CD4-positive, alpha-beta T cell treated with Interleukin-4 for 4 hours (primary cell): ENCODE data around the gene GTPBP6.
"Not testable (repeated sequence)": the region's sequence is repeated elsewhere in the genome, so short reads cannot be mapped to it uniquely, and the experiment has no call there.

Experiments used
- DNase-seq: peaks from one replicate; pipeline ENCODE4 v3.0.0-alpha.2; 2020

The GTPBP6 gene

DNA sequence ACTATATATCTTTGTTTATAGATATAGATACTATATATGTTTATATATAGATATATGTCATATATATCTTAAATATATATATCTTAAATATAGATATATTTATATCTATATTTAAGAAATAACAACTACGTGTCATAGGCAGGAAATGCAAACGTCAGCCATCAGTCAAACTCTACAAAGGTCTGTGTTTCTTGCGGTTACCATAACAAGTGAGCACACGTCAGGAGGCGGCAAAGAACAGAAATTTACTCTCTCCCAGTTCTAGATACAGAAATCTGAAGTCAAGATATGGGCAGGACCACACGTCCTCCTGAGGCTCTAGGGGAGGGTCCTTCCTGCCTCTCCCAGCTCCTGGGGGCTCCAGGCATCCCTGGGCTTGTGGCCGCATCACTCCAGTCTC lies 30.9 kb downstream of the GTPBP6 start:
- DNase-seq, result no peak

DNA sequence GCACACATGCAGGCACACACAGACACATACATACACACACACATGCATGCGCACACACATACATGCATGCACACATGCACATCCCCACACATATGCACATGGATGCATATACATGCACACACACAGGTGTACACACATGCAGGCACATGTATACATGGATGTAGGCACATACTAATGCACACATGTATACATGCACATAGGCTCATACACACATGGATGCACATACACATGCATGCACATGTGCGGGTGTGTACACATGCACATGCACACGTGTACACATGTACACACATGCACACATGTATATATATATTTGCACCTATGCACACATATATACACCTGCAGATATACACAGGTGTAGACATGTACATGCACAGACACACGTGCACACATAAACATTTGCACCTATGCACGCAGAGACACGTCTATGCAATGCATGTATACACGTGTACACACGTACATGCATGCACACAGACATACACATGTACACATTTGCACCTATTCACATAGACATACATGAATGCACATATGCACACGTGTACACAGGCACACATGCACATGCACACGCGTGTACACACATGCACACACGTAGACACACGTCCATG lies 33.4 kb downstream of the GTPBP6 start:
- DNase-seq, result no peak

DNA sequence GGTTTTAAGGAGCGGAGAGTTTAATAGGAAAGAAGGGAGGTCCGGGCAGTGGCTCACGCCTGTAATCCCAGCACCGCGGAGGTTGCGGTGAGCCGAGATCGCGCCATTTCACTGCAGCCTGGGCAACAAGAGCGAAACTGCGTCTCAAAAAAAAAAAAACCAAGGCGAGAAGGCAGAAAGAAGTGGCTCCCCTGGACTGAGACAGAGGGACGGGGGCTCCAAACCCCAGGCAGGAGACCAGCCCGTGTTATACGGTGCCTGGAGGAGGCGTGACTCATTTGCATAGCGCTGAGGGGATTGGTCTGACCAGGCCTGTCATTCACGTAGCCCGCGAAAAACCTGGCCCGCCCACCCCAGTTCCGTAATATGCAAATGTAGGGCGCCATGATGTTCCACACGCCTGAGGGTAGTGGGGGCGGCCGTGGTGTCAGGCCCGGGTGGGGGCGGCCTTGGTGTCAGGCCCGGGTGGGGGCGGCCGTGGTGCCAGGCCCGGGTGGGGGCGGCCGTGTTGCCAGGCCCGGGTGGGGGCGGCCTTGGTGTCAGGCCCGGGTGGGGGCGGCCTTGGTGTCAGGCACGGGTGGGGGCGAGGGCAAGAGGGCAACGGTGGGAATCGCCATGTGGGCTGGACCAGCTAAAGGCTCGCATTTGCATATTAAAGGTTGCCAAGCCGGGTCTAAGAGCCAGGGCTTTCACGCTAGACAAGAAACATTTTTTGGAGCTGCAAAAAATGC lies 35.3 kb downstream of the GTPBP6 start:
- peak; percentile 86 for DNase-seq

- DNase-seq, result not testable (repeated sequence)
Observed at GRCh38 chrX:282000-282681, 36.5 kb downstream of the GTPBP6 start.

DNA sequence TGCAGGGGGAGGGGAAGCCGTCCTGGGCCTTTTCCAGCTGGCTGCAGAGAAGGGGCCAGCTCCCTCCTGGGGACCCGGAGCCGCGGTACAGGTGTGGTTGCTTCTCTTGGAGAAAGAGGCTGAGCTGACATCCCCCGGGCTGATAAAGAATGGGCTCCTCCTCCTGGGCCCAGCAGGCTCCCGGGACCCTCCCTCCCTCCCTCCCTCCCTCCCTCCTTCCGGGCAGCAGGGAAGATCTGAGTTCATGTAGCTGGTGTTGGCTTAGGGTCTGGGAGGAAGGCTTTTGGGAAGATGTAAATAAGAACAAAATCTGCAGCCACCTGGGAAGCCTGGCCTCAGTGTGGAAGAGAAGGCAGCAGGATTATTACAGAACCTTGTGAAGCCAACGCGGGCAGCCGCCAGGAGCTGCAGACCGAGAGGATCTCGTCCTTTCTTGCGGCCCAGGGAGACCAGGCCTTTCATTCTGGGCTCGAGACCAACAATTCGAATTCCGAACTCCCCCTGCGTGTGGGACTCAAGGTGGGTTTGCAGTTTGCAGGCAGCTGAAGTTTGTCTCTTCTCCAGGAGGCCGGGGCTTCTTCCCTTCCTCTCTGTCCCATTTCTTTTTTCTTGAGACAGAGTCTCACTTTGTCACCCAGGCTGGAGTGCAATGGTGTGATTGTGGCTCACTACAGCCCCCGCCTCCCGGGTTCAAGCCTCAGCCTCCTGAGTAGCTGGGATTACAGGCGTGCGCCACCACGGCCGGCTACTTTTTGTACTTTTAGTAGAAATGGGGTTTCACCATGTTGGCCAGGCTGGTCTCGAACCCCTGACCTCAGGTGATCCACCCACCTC lies 37.2 kb downstream of the GTPBP6 start, which contains the start of gene PLCXD1:
Gene PLCXD1, plus strand, starts transcription at position 216 of the 834 bp plus-strand sequence. CDS start 2,807 bp downstream, outside the sequence.
- DNase-seq, result no peak

DNA sequence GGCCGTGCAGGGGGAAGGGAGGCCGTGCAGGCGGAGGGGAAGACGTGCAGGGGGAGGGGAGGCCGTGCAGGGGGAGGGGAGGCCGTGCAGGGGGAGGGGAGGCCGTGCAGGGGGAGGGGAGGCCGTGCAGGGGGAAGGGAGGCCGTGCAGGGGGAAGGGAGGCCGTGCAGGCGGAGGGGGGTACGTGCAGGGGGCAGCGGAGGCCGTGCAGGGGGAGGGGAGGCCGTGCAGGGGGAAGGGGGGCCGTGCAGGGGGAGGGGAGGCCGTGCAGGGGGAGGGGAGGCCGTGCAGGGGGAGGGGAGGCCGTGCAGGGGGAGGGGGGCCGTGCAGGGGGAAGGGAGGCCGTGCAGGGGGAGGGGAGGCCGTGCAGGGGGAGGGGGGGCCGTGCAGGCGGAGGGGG lies 37.9 kb downstream of the GTPBP6 start:
- DNase-seq, result not testable (repeated sequence)

- DNase-seq, result not testable (repeated sequence)
Observed at GRCh38 chrX:279757-280604, 38.6 kb downstream of the GTPBP6 start.

GRCh38 chrX:276581-277201 lies 41.9 kb downstream of the GTPBP6 start:
- DNase-seq, result no peak

GRCh38 chrX:275967-276580 lies 42.5 kb downstream of the GTPBP6 start:
- DNase-seq, result peak; percentile 40

GRCh38 chrX:275476-275966 lies 43.1 kb downstream of the GTPBP6 start:
- no peak for DNase-seq

DNA sequence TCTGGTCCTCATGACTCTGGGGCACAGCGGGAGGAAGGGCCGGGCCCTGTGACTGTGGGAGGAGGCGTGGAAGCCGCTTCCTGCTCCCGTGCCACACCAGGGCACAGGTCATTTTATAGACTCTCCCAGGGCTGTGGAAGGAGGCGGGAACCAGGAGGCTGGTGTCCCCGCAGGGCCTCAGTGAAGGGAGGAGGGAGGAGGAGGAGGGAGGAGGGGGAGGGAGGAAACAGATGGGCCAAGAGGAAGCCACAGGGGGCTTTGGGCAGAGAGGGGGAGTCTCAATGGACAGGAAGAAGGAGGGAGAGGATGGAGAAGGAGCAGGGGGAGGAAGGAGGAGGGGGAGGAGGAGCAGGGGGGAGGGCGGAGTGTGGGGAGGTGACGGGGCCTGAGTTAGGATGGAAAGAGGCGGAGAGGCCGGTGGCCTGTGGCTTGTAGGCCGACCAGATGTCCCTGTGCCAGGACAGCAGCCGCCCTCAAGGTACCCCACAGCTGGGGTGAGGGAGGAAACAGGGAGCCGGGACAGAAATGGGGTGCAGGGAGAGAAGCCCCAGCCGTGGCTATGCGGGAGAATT lies 43.6 kb downstream of the GTPBP6 start:
- DNase-seq, result no peak

DNA sequence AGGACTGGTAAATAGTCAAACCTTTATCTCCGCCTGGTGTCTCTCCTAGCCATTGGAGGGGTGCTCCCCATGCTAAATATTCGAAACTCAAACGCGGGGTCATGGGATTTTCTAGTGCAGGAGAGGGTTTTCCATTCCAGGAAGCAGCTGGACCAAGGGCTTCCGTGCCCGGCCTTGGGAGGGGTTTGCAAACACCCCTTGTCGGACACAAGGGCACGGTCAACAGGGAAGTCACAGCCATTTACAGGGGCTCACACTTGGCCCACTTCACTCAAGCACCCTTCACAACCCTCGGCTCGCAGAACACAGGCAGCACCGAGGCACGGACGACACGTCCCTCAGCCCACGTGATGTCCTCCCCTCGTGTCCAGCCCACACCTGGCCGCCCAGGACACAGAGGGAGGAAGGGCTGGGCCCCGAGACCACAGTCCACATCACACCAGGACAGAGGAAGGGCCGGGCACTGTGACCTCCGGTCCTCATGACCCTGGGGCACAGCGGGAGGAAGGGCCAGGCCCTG lies 47.7 kb downstream of the GTPBP6 start:
- DNase-seq, result no peak

DNA sequence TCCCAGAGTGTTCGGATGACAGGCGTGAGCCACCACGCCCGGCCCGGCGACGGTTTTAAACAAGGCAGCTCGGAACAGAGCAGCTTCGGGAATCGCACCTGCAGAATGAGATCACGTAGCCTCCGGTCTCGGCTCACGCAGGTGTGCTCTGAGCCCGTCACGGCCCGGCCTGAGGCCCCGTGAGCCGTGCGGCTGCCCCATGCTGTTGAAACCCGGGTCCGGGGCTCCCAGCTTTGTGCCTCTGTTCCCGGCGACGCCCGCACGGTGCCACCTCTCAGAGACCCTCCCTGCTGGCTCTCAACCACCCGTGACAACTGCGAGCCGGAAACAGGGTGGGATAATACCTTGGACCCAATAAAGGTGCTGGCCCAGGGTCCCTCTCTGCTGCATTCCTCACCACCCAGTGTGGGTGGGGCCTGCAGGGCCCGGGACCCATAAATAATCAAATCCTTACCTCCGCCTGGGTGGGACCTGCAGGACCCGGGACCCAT lies 50.8 kb downstream of the GTPBP6 start:
- no peak for DNase-seq

- DNase-seq, result no peak
Observed at GRCh38 chrX:265502-265901, 53.1 kb downstream of the GTPBP6 start.

DNA sequence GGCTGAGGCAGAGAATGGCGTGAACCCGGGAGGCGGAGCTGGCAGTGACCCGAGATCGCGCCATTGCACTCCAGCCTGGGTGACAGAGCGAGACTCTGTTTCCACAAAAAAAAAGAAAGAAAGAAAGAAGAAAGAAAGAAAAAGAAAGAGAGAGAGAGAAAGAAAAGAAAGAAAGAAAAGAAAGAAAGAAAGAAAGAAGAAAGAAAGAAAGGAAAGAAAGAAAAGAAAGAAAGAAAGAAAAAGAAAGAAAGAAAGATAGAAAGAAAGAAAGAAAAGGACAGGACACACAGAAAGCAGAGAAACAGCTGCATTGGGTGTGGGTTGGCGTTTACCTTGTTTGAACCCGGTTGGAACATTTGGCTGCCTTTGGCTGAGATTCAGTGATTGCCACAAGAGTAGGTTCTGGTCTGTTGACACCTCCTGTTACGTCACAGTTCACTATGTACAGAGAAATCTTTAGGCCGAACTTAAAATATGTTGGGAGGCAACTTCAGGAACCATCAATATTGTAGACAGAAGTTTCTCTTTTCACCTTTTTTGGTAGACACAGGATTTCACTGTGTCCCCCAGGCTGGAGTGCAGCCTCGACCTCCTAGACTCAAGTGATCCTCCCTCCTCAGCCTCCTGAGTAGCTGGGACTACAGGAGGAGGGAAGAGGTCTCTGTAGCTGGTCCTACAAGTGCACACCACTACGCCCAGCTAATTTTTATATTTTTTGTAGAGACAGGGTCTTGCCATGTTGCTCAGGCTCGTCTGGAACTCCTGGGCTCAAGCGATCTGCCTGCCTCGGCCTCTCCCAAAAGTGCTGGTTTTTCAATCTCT lies 53.8 kb downstream of the GTPBP6 start:
- no peak for DNase-seq

DNA sequence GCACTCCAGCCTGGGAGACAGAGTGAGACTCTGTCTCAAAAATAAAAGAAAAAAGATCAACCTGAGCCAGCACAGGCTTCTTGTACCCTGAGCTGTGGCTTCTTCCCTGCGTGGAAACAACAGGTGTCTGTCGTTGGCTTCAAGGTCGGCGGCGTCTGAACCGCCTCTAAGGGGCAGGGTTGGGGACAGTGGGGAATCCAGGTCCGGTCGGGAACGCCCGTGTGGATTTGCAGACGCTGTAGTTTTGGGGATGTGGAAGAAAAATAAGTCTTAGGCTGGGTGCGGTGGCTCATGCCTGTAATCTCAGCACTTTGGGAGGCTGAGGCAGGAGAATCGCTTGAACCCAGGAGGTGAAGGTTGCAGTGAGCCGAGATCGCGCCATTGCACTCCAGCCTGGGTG lies 54.6 kb downstream of the GTPBP6 start:
- DNase-seq, result not testable (repeated sequence)

DNA sequence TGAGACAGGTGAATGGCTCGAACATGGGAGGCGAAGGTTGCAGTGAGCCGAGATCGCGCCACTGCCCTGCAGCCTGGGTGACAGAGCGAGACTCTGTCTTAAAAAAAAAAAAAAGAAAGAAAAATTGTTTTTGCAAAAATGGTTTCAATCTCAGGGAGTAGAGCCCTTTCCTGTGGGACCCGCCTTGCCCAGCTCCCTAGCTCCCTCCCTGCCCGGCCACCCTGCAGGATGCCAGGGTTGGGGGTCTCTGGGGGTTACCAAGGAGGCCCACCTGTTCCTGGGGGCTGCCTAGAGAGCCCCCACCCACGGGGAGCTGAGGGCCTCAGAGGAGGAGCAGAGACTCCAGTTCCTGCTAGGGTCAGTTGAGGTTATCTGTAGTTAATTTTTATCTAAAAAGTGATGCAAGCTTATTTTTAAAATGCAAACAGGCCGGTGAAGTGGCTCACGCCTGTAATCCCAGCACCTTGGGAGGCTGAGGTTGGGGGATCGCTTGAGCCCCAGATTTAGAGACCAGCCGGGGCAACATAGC lies 56.2 kb downstream of the GTPBP6 start:
- no peak for DNase-seq

- no peak for DNase-seq
Observed at GRCh38 chrX:261919-262352, 56.7 kb downstream of the GTPBP6 start.
